Lower lobe of right lung (tissue), 2 donors: ENCODE measurements around the gene HECW1. TPM values are rescaled to one million over a fixed set of nuclear protein-coding genes. Genes with fewer than 3 reads are reported as not detected.
"Not testable (repeated sequence)": the region's sequence is repeated elsewhere in the genome, so short reads cannot be mapped to it uniquely, and the experiment has no call there.

Experiments
- ATAC-seq, 2 donors: fragments of 200-7000 bp; cut with Tn5 transposase; one replicate each; pipeline ENCODE4 v1.9.1; 2020 to 2022; ENCODE audit warnings: mild to moderate bottlenecking in 2 of 2, moderate library complexity in 2 of 2
- DNase-seq: peaks from one replicate; pipeline ENCODE4 v3.0.0-alpha.2; 2020
- H3K27ac ChIP-seq: fragments of 200-600 bp; one replicate; pipeline ENCODE4 v1.8.0; 2022
- H3K27me3 ChIP-seq: fragments of 200-600 bp; one replicate; pipeline ENCODE4 v1.8.0; 2022; ENCODE audit warnings: low read depth
- H3K36me3 ChIP-seq: fragments of 200-600 bp; one replicate; pipeline ENCODE4 v1.8.0; 2022; ENCODE audit warnings: mild to moderate bottlenecking
- H3K4me1 ChIP-seq: fragments of 200-600 bp; one replicate; pipeline ENCODE4 v1.8.0; 2022
- H3K4me3 ChIP-seq: fragments of 200-600 bp; one replicate; pipeline ENCODE4 v1.8.0; 2022; ENCODE audit warnings: mild to moderate bottlenecking
- H3K9me3 ChIP-seq: fragments of 200-600 bp; one replicate; pipeline ENCODE4 v1.8.0; 2022
- CTCF ChIP-seq: fragments of 200-600 bp; IDR thresholded peaks from one replicate; pipeline ENCODE4 v1.8.0; 2022; ENCODE audit warnings: antibody characterized with exemption, mild to moderate bottlenecking
- intact Hi-C: fragments of 100-400 bp; cut with DNase I; formaldehyde crosslinking; loops from one replicate; pipeline ENCODE4 v1.11.0; 2022
- long read RNA-seq: library from polyadenylated mRNA; unstranded; transcript quantifications from one replicate; pipeline ENCODE4 v2.0.0, GENCODE V29; 2021
- total RNA-seq: library from RNA; stranded (reverse); fragmentation: NEBNext Ultra II Directional; extraction: Animal tissue kit (Norgen Biotek cat#: 25700); gene quantifications from one replicate; pipeline ENCODE4 v1.2.1, GENCODE V29; 2021
- donor health status: DM: no; HTN: yes; CAD: no; lungs with severe emphysema.

HECW1 gene
- total RNA-seq = 0.06 TPM
- long read RNA-seq, partial matches to known transcripts = 1 of 1 reads
- long read RNA-seq, other reads (novel, unspliced or antisense) = 0 of 1 reads

- Histone ChIP-seq H3K27me3 (peaks cover 70% of the 10 kb centered on the region), H3K27ac (no peak within 1 kb of the TSS), H3K4me3 (peak within 1 kb of the TSS; percentile 44), H3K4me1 (peaks cover 15% of the 10 kb centered on the region), H3K9me3 (no peaks in the 10 kb centered on the region), H3K36me3 (no peaks in the 10 kb centered on the region)
- no peak for TF ChIP-seq CTCF
- ATAC-seq (peak in 1 of 2 donors; percentile 48), DNase-seq (no peak)
- intact Hi-C loops = no loop called here
These were observed at the start of gene HECW1 for GRCh38 chr7:43112459-43112940. TSS of gene HECW1 (plus strand) at chr7:43112647. CDS start at chr7:43243906, 131,259 bp downstream.

- no peak overlapping the region for H3K4me3 ChIP-seq
- H3K4me1 ChIP-seq = no peaks in the 10 kb centered on the region
- peak; percentile 11 for TF ChIP-seq CTCF
- no peaks in the 10 kb centered on the region for H3K27me3 ChIP-seq
- no peak for DNase-seq
- no peak overlapping the region for H3K27ac ChIP-seq
- intact Hi-C loops = no loop called here
- no peaks in the 10 kb centered on the region for H3K36me3 ChIP-seq
- H3K9me3 ChIP-seq = no peaks in the 10 kb centered on the region
- ATAC-seq = no peak
These were observed 40.8 kb upstream of the HECW1 start for GRCh38 chr7:43071604-43072003.

- no peaks in the 10 kb centered on the region for H3K36me3 ChIP-seq
- no peaks in the 10 kb centered on the region for H3K9me3 ChIP-seq
- no peaks in the 10 kb centered on the region for H3K4me1 ChIP-seq
- no peaks in the 10 kb centered on the region for H3K27me3 ChIP-seq
- intact Hi-C loops = no loop called here
- no peak overlapping the region for H3K27ac ChIP-seq
- DNase-seq = no peak
- TF ChIP-seq CTCF = no peak
- ATAC-seq = no peak
- no peak overlapping the region for H3K4me3 ChIP-seq
These were observed 39.9 kb upstream of the HECW1 start for GRCh38 chr7:43072530-43072929.

- H3K9me3 ChIP-seq, H3K27me3 ChIP-seq, ATAC-seq, DNase-seq, H3K4me1 ChIP-seq, H3K36me3 ChIP-seq, intact Hi-C loops, H3K4me3 ChIP-seq, H3K27ac ChIP-seq: not testable (repeated sequence)
These were observed 38.6 kb upstream of the HECW1 start for GRCh38 chr7:43073811-43074210.

GRCh38 chr7:43076189-43076605 is 36.2 kb upstream of the HECW1 start:
- ATAC-seq = no peak
- intact Hi-C loops = no loop called here
- peaks cover 9% of the 10 kb centered on the region for H3K27me3 ChIP-seq

GRCh38 chr7:43076606-43077005 is 35.8 kb upstream of the HECW1 start:
- no peak for ATAC-seq
- TF ChIP-seq CTCF = no peak
- Histone ChIP-seq H3K4me3 (no peak overlapping the region), H3K27me3 (peaks cover 9% of the 10 kb centered on the region), H3K9me3 (no peaks in the 10 kb centered on the region), H3K36me3 (no peaks in the 10 kb centered on the region), H3K27ac (no peak overlapping the region), H3K4me1 (no peaks in the 10 kb centered on the region)
- intact Hi-C loops = no loop called here
- no peak for DNase-seq

More at GRCh38 chr7:43076189-43076605, 36.2 kb upstream of the HECW1 start:
- Histone ChIP-seq H3K9me3 (no peaks in the 10 kb centered on the region), H3K27ac (no peak overlapping the region), H3K36me3 (no peaks in the 10 kb centered on the region), H3K4me1 (no peaks in the 10 kb centered on the region), H3K4me3 (no peak overlapping the region)
- no peak for TF ChIP-seq CTCF
- no peak for DNase-seq
